HG02759 (cell line): ENCODE data around the gene XPNPEP1.

Source experiments
- ATAC-seq: cut with Tn5 transposase; IDR thresholded peaks from one replicate; pipeline ENCODE4 v1.9.1; 2021; ENCODE audit warnings: mild to moderate bottlenecking, moderate library complexity; ENCODE audit not compliant: unreplicated experiment

The XPNPEP1 gene

DNA sequence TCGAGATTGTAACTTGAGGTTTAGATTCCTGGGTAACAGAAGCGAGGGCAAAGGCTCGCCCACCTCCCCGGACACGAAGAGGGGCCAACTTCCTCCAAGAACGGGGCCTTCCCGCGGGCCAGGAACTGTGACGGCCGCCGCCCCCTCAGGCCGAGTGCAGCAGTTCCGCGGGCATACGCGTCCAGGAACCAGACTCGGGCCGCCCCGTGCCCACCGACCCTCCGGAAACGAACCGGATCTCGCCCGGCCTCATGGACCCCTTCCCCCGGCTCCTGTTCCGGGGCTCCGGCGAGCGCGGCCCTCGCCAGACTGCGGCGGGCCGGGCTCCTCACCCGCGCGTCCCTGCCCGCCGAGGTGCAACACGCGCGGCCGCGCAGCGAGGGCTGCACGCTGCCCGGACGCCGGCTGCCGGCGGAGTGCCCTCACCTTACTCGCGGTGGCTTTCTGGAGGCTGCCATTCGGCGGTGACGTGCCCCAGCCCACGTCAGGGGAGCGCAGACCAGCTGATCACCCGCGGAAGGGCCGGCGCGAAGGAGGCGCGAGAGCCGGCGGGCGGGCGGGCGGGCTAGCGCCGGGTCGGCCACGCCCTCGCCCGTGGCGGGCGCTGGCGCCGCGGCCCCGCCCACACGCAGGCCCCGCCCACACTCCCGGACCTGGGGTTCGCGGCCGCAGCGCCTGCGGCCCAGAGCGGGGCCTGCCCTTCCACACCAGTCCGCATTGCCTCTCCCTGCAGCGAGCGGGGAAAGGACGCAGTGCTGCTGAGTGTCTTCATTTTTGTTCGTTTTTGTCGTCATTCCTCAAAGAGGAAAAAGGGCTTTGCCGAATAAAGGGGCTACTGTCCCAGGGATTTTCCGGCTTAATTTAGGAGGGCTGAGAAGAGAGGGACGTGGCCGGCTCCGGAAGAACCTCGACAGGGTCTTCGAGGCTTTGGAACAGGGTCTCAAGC lies at the start of gene XPNPEP1:
Gene XPNPEP1 (minus strand): TSS at position 536 of the 946 bp plus-strand sequence. CDS start 78 bp downstream, at position 458.
- peak; percentile 98 for ATAC-seq

DNA sequence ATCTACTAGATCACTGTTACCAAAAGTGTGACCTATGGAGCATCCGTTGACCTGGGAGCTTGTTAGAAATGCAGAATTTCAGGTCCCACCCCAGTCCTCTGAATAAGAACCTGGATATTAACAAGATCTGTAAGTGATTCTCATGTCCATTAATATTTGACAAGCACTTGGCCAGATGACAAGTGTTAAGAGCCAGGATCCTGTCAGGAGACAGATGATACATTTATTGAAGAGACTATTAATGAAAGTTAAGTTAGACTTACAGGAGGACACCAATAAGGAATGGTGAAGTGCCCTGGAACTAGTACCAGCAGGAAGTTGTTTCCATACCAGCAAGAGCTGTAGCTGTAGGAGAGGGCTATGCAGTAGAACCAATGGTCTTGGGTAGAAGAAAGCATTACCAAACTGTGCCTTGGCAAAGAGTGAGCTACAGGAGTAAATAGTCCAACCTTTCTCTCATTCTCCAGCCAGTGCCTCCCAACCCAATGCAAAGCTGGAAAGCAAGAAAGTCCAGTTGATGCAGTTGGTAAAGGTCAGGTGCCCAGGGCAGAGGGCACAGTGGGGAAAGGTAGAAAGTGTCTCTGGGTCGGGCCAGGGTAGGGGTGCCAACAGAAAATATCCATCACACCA lies 49.2 kb upstream of the XPNPEP1 start:
- no peak for ATAC-seq

DNA sequence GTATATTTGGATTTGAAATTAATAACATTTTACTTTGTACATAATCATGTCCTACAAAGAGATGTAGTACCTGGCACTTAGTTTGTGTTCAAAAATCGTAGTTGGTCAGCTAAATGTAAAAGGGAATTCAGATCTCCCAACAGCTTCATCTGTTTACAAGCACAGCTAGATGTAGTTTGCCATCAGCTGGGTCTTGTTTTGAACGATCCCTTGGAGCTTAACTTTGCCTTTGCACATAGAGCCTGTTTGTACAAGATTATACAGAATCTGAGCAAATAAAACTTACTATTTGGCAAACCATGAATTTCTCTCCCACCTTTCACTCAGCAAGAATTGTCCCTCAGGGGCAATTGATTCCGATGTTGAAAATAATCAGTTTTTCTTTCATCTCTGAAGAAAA lies 48.3 kb upstream of the XPNPEP1 start:
- ATAC-seq, result no peak

DNA sequence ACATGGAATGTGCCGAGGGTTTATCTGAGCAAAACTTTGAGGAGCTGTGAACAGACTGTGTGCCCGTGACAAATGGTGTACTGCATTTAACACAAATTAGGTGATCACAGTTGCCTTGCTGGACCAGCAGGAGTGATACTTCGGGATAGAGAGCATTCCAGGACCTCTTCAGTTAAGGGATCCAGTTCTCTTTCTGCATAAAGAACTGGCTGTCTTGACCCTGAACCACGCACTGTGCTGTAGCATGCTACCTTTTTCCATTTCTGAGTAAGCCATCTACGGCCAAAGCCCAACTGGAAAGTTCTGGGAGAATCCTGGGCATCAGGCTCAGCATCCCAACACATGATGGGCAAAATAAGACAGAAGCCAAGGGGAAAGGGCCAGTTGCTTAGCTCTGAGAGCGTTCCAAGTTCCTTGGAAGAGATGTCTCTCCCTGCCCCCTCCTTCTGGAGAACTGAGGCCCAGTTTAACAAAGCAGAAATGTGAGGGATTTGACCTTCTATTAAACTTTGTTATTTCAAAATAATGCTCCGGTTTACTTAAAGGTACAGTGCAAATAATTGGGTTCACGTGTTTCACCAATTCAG lies 46.5 kb upstream of the XPNPEP1 start:
- no peak for ATAC-seq

DNA sequence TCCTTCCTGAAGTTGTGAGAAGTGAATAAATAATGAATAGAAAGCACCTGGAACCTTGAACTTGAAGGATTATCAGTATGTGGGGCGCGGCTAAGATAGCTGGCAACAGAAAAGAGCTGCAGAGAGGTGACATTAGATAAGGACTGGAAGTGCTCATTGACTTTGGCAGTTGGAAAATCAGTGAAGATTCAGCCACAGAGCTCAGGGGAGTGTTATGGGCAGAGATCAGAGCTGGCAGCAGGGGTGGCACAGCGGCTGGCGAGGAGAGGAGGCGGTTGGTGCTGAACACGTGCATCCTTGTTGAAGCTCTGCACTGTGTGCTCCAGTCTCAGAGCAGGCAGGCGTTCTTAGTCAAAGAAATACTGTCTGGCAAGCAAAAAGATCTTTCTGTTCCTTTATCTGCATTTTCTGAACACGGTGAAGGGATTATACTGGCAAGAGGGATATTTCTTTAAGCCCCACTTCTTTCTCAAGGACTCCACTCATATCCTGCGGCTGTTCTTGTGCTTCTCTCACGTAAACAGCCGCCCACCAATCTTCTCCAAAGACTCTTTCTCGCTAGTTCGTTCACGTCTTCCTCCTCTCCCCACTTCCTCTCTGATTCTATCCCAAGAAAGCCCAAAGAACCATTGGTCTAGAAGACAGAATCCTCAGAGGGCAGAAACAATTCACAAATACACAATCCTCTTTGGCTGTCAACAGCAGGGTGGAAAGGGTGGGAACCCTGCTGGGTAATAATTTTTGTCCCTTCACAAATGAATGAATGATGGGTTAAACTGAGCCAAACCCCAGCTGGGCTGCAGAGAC lies 45.8 kb upstream of the XPNPEP1 start:
- no peak for ATAC-seq

DNA sequence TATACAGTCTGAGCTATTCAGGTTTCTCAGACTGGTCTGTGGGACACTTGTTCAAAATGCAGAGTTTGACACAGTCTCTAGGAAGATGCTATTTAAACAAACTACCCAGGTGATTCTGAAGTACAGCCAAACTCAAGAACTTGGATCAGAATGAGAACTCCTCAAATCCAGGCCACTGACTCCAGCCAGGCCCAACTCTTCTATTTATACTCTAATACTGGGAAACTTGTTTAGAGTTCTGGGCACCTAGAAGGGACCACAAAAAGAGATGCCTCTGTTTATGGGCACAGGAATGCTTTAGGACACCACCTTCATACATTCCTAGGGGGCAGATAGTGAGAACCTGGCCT lies 44.4 kb upstream of the XPNPEP1 start:
- no peak for ATAC-seq

DNA sequence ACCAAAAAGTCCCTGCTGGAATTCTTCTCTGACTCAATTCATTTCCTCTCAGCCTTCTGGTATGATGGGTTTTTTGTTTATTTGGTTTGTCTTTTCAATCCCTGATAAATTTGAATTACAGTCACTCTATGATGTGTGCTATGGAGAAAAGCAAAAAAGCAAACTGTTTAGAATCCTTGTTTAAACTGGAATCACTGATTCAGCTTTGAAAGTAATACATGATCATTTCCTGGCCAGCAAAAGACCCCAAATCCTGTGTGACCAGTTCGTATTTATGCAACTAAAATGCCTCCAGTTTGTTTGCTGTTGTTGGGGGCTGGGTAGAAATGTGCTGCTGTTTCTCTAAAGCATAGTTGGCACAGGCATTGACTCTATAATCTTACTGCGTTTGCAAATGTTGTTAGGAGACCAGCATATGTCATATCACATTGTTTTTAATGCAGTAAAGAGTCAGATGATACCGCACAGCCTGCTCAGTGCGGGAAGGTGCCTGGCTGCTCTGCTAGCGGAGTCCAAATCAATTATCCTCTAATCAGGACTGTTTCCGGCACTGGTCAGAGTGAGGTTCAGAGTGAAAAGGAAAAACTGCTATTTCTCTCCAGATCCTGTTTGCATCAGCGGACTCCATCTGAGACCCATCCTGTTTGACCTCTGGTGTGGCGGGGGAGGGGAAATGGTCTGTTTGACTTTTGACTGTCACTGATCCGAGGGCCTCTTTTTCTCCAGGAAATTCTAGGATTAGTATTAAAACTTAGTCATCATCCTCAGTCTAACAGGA lies 43.8 kb upstream of the XPNPEP1 start:
- no peak for ATAC-seq

DNA sequence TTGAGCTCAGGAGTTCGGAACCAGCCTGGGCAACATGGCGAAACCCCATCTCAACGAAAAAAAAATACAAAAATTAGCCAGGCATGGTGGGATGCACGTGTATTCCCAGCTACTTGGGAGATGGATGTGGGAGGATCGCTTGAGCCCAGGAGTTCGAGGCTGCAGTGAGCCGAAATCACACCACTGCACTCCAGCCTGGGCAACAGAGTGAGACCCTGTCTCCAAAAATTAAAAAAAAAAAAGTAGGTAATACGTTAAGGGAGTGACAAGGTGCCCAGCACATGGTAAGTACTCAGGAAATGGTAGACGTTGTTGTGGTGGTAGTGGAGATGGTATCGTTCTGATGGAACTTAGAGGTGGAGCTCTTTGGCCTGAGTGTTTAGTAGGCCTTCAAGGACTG lies 41.0 kb upstream of the XPNPEP1 start:
- ATAC-seq, result no peak

DNA sequence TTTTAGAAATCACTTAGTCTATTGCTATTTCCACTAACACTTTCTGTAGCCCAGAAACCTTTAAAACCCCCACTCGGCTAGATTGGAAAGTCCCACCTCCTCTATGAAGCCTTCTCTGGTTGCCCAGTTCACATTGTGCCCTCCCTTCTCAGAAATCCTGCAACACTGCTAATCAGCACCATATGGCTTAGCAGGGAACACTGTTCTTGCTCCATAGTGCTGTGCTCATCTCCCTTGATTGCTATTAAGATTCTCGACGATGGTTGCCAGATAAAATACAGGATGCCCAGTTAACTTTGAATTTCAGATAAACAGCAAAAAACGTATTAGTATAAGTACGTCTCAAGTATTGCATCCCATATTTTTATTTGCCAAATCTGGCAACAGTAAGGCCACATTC lies 40.1 kb upstream of the XPNPEP1 start:
- no peak for ATAC-seq

DNA sequence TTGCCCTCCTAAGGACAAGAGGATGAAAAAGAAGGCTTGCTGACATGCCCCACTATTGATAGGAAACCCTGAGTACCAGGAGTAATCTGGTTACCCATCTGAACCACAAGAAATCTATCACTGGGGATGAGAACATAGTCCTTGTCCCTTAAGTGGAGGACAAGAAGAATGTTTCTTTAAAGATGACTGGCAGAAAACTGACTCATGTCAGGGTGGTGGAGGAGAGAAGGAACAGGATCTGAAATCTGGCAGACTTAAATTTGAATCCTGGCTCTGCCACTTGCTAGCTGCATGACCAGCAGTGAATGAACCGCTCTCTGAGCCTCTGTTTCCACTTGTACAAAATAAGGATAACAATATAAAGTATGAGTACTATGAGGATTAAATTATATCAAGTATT lies 38.9 kb upstream of the XPNPEP1 start:
- ATAC-seq, result no peak

DNA sequence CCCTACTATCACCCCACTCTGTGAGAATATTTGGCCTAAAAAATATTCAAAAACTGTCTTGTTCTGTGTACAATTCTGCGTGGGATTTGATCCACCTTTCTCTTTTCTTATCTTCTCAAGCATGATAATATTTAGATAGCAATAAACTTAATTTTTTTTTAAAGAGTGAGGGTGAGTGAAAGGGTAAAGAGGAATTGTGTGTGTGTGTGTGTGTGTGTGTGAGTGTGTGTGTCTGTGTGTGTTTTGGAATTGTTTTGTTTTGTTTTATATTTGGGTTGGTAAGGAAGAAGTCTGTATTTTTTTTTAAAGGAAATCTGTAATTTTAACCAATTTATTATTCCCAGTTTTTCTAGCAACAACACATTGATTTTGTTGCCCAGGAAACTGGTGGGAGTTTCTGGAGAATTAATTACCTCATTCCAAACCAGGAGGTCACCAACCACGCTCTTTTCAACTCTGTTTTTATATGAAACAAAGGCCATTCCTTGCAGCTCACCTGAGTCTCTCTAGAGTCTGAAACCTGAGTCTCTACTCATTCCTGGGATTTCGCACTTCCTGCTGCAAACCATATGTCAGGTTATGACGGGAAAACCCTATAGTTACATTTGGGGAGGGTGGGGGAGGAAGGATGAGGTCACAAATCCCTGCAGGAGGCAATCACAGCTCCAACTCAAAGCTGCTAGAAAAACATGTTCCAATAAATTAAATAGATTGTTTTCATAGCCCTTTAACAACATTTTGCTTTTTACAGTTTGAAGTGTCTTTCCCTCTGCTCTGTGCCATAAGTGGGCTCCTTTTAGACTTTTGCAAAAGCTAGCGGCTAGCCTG lies 38.1 kb upstream of the XPNPEP1 start:
- ATAC-seq, result no peak

DNA sequence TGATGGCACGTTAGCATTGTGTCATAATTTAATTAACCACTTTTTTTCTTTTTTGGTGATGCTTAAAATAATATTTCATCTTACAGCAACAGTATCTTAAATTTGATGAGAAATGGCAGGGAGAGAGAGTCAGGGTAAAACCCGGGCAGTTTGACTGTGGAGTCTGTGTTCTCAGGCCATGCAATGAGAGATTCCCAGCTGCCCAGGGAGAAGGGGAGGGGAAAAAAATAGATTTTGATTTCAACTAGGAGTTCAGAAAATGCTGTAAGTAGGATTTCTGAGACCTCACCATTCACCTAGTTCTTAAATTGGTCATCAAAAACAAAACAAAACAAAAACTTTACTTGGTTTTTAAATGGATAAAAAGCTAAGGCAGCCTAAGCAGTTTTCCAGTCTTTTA lies 37.4 kb upstream of the XPNPEP1 start:
- ATAC-seq, result no peak

DNA sequence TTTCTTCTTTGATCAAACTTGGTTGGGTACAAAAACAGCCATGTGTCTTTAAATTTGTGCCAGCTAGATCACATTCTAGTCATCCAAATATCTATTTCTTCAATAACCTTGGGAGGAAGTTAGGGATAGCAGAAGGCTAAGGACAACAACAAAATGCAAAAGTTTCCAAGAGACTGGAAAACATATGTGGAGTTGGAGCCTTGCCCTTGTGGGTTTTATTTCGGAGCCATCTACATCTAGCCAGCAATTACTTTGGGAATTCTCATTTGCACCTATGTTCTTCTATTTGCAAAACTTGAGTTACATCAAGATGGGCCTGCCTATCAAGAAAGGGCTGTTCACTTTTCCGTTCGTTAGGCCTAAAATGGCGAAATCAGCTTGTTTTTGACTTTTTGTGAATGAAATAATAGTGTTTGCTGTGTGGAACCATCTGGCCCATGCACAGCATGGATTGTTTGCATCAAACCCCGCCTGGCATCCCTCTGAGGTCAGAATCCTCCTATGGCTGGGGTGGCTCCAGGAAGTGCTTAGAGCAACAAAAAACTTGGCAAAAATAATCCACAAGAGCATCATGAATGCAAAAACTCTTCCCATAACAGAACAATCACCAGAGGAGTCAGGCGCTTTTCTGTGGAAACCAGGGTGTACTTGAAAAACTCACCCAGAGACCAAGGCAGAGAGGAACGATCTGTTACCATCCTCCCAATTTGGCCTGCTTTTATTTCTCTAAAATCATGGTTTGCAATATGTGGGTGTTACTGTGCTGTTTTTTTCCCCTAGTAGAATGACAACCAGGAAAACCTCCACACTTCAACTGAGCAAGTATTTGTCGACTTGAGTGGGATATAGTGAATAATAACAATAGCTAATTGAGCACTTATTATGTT lies 36.2 kb upstream of the XPNPEP1 start:
- no peak for ATAC-seq

DNA sequence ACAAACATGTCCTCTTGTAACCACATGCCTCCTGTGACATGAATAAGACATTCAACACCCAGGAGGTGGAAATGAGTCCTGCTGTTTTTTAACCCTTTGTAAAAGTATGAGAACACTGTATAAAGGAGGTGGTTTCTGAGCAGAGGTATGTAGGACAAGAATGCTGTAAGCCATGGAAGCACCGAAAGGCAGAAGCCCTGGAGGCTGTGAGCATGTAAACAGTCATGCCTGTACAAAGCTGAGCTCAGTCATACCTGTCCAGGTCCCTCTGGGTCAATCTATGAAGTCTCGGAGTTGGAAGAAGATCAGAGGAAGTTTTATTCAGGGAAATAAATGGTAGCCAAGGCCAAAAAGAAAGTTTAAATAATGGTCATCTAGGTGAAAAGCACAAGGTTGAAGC lies 34.7 kb upstream of the XPNPEP1 start:
- ATAC-seq, result no peak

DNA sequence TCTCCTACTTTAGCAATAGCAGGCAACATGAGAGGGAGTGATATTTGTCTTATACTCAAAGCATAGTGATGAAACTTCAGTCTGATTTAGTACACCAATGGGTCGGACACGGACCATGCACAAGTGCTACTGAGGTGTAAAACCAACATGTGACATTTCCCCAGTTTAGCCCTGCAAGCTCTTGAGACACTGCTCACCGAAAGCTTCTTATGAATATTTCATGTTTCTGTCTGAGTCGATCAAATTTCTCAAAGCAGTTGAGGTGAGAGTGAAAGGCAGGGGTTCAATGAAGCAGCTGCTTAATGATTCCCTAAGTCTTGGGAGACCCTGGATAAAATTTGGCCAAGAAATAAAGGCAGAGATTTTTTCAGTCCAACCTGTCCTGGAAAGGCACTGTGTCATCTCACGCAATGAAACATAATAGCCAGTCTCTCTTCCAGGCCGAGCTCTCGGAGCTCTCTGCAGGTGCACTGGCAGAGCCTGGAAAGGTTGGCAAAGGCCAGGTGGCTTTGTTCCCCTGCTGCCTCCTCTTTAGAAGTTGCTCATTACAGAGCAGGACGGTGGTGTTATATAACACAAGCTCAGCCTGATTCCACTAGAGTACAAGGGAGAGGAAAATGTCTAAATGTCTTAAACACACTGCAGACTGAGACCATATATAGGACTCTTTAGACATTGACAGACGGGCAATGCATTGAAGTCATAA lies 33.9 kb upstream of the XPNPEP1 start:
- ATAC-seq, result peak; percentile 96

DNA sequence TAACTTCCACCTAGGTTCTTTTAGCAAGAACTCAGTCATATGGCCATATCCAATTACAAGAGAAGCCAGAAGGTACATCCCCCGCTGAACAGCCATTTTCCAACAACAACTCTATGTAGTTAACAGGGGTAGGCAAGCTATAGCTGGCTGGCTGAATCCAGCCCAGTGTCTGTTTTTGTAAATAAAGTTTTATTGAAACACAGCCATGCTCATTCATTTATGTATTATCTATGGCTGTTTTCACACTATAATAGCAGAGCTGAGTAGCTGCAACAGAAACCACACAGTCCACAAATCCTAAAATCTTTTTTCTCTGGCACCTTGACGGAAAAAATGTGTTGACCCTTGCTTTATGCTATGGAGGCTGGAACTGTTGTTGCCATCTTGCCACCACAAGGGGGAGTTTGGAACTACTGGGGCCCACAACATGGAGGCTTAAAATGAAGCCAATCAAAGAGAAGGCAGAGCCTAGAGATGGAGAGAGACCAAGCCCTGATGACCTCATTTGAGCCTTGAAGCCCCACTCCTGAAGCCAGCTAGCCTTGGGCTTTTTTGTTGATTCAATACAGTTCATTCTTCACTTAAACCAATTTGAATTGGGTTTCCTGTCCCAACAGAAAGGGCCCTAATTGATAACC lies 33.3 kb upstream of the XPNPEP1 start:
- ATAC-seq, result peak; percentile 75

DNA sequence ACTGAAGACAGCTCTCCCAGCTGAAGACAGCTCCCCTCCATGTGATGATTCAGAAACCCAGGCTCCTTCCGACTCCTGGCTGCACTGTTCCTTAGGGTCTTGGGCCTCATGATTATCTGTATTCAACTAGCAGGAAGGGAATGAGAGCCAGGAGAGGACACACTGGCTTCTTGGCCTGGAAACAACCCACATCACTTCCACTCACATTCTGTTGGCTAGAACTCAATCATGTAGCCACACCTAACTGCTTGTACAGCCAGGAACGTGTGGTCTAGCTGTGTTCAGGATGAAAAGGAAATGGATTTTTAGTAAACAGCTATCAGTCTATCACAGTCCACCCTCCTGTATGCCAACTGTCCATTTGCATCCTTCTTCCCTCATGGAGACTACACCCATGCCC lies 30.5 kb upstream of the XPNPEP1 start:
- no peak for ATAC-seq
